GM12874 (cell line): ENCODE results near the gene SNX5.

Source experiments
- TF ChIP-seq, protein P1 (sequence below): IDR thresholded peaks from 2 replicates; pipeline ENCODE4 v1.5.1; 2011; ENCODE audit warnings: low read depth, mild to moderate bottlenecking, control low read depth, low read length, moderate library complexity; ENCODE audit not compliant: insufficient read depth

Gene SNX5

GRCh38 chr20:17963114-17963897, 5.3 kb downstream of the SNX5 start:
- TF ChIP-seq, protein P1, sequence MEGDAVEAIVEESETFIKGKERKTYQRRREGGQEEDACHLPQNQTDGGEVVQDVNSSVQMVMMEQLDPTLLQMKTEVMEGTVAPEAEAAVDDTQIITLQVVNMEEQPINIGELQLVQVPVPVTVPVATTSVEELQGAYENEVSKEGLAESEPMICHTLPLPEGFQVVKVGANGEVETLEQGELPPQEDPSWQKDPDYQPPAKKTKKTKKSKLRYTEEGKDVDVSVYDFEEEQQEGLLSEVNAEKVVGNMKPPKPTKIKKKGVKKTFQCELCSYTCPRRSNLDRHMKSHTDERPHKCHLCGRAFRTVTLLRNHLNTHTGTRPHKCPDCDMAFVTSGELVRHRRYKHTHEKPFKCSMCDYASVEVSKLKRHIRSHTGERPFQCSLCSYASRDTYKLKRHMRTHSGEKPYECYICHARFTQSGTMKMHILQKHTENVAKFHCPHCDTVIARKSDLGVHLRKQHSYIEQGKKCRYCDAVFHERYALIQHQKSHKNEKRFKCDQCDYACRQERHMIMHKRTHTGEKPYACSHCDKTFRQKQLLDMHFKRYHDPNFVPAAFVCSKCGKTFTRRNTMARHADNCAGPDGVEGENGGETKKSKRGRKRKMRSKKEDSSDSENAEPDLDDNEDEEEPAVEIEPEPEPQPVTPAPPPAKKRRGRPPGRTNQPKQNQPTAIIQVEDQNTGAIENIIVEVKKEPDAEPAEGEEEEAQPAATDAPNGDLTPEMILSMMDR, result no peak

- TF ChIP-seq, protein P1, result no peak
Measured at GRCh38 chr20:17961587-17961940, 7.0 kb downstream of the SNX5 start.

- TF ChIP-seq, protein P1, result no peak
Measured at GRCh38 chr20:17960927-17961586, 7.5 kb downstream of the SNX5 start.

DNA sequence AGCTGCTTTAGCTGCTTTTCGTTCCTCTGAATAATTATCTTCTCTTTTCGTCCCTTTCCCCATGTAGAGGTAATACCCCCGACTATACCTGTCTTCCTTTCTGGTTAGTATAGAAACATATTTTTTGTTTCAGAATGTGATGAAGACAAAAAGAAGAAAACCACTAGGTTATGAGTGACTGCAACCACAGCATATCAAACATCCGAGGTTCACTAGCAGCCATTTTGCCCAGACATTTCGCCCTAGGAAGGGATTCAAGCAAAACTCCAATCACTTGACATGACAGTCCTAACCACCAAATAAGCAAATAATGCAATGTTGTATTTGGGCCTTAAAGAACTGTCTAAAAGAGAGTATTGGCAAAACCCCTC, 9.4 kb downstream of the SNX5 start:
- TF ChIP-seq, protein P1, result no peak

DNA sequence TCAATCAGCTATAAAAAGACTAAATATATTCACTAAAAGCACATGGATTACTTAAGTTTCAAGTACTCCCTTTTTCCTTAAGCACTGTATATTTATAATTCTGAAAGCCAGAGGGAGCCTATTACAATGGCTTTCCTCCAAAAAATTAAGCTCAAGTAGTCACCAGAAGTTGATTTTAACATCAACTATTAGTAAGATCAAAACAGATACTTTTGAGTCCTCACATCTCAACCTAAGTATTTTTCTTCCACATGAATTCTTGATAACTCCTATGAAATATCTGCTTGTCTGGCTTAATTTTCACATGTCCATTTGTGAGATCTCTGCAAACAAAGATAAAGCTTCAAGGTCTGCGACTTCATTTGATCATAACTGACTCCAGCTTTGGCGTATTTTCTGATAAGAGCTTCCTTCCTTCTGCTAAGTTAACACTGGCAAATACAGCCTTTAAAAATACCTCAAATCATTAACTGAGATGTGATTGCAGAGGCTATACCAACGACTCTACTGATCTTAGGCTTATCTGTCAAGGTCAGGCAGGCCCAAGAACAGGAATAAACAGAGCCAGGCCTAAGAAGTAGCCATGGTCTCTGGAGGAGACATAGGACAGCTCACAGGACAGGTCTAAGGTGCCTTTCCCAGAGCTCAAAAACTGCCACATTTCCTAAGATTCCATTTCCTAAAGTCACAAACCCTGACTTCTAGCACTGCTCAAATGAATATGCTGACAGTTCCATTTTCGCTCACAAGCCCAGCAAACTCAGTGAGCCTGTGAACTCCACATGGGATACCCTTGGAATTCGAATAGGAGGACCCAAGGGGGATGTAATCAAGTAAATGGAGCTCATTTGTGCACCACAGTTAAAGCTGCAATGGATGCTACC, 10.0 kb downstream of the SNX5 start:
- TF ChIP-seq, protein P1, result no peak

- TF ChIP-seq, protein P1, result no peak
Measured at GRCh38 chr20:17957505-17958363, 10.9 kb downstream of the SNX5 start.
